Fibroblast of mammary gland (primary cell): ENCODE measurements around the gene SEZ6L.

ENCODE experiments used
- DNase-seq: peaks from one replicate; pipeline ENCODE4 v3.0.0-alpha.2; 2010; ENCODE audit warnings: low read depth
- H3K4me3 ChIP-seq: 2 replicates; pipeline ENCODE4 v1.5.1; 2011; ENCODE audit warnings: low read depth, mild to moderate bottlenecking, low read length, moderate library complexity; ENCODE audit not compliant: control insufficient read depth
- CTCF ChIP-seq: conservative IDR thresholded peaks from 2 replicates; pipeline ENCODE4 v1.5.1; 2011; ENCODE audit warnings: low read depth, low read length, inconsistent platforms; ENCODE audit not compliant: control insufficient read depth, insufficient read depth

SEZ6L gene

GRCh38 chr22:26170795-26171580, 1.7 kb downstream of the SEZ6L start:
- no peak for TF ChIP-seq CTCF
- no peak overlapping the region for H3K4me3 ChIP-seq
- DNase-seq, result no peak

- DNase-seq, result peak; percentile 13
These were observed 3.2 kb downstream of the SEZ6L start for GRCh38 chr22:26172389-26172990.

GRCh38 chr22:26174280-26174679, 5.0 kb downstream of the SEZ6L start:
- no peak for DNase-seq
- no peak for TF ChIP-seq CTCF
- H3K4me3 ChIP-seq, result no peak overlapping the region

More at GRCh38 chr22:26172389-26172990, 3.2 kb downstream of the SEZ6L start:
- TF ChIP-seq CTCF, result peak; percentile 51
- no peak overlapping the region for H3K4me3 ChIP-seq

- H3K4me3 ChIP-seq, result no peak overlapping the region
- no peak for DNase-seq
- TF ChIP-seq CTCF, result no peak
These were observed 13.5 kb downstream of the SEZ6L start for GRCh38 chr22:26182723-26183122.

- no peak for DNase-seq
- no peak overlapping the region for H3K4me3 ChIP-seq
- no peak for TF ChIP-seq CTCF
These were observed 15.9 kb downstream of the SEZ6L start for GRCh38 chr22:26185190-26185589.

GRCh38 chr22:26188341-26188740, 19.1 kb downstream of the SEZ6L start:
- H3K4me3 ChIP-seq, result no peak overlapping the region
- no peak for DNase-seq
- TF ChIP-seq CTCF, result no peak
